Activated CD4-positive, alpha-beta T cell treated with anti-CD3 and anti-CD28 coated beads, Interleukin-2, amount 50 U/mL, for 16 hours (primary cell): ENCODE results near the gene USP51.
"Not testable (repeated sequence)": the region's sequence is repeated elsewhere in the genome, so short reads cannot be mapped to it uniquely, and the experiment has no call there.

Source experiments
- DNase-seq: peaks from one replicate; pipeline ENCODE4 v3.0.0-alpha.2; 2020

Gene USP51

DNA sequence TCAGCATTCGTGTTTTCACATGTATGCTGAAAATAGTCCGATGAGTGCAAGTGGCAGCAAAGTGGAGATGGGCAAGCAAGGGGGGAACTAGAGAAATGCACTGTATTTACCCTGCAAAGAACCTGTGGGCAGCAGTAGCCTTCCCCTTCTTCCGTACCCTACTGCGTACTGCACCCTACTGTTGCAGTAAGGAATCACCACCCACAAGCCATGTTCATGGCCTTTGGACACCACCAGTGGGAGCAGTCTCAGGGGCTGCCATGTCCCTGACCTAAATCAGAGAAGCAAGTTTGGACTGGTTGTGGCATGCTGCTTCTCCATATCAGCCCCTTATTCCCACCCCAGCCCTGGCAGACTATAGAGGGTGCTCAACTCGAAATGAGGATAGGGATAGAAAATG is 25.6 kb downstream of the USP51 start:
- DNase-seq = not testable (repeated sequence)

DNA sequence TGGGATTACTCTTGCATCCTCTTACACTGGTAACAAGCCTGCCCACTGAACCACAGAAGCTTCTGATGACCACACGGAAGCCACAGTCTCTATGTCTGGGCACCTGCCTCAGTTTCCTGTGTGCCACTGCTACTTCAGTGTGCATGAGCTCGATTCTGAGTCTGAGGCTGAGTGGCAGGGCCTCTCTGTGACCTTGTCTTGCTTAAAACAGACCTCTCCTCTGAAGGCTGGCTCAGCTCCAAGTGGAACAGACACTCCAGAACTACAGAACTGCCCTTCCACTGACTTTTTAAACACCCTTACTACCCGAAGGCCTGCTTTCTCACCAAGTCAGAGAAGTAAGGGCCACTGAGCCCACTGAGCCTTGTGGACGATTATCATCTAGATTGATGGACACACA is 29.7 kb downstream of the USP51 start:
- DNase-seq = not testable (repeated sequence)

DNA sequence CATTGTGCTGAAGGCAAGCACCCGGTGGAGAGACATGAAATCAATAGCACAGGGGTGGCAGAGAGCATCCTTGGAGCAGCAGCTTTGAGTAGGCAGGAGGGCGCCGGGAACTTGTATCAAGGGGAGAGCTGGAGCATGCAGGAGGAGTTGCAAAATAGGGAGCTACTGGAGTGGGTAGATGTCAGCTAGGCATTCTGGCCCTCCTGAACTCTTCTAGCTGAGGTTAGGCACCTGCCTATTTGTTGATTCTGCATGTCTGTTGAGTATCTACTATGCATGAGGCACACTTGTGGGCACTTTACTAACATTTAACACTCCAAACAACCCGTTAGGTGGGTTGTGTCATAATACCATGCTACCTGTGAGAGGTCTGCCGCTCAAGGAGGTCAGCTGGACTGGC is 30.2 kb downstream of the USP51 start:
- DNase-seq = not testable (repeated sequence)

DNA sequence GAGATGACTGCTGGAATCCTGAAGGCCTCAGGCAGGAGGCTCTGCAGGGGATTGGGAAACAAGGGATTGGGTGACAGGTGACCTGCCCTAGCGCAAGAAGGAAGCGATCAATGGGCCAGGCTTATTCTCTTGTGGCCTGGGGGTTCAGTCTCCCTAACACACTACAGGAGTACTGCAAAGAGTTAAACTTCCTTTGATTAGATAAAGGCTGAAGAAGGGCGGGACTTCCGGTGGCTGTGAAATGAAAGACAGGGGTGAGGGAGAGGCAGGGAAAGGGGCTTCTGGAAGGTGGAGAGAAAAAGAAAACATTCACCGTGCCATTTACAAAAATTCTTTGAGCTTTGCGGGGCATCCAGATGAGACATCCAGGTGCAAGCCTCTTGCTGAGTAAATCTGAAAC is 33.9 kb downstream of the USP51 start:
- DNase-seq = not testable (repeated sequence)

DNA sequence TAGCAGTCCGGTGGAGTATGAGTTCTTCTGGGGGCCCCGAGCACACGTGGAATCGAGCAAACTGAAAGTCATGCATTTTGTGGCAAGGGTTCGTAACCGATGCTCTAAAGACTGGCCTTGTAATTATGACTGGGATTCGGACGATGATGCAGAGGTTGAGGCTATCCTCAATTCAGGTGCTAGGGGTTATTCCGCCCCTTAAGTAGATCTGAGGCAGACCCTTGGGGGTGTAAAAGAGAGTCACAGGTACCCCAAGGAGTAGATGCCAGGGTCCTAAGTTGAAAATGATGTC is 36.9 kb downstream of the USP51 start:
- DNase-seq = no peak

DNA sequence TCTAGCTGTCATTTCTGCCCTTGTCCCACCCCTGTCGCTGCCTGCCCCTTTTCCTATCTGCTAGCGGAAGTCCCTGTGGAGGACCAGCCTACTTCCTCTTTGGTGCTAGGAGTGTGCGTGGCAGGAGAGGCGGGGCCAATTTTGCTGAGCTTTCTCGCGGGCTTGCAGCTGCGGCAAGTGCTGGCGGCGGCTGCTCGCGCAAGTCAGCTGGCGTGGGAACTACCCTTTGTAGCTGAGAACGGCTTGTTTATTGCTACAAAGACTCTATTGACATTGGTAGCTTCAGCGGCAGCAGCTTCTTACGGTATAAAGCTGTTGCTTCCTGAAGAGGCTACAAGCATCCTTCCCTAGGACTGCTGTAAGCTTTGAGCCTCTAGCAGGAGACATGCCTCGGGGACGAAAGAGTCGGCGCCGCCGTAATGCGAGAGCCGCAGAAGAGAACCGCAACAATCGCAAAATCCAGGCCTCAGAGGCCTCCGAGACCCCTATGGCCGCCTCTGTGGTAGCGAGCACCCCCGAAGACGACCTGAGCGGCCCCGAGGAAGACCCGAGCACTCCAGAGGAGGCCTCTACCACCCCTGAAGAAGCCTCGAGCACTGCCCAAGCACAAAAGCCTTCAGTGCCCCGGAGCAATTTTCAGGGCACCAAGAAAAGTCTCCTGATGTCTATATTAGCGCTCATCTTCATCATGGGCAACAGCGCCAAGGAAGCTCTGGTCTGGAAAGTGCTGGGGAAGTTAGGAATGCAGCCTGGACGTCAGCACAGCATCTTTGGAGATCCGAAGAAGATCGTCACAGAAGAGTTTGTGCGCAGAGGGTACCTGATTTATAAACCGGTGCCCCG is 37.4 kb downstream of the USP51 start, which contains the start of gene MAGEH1:
MAGEH1 (plus strand) TSS at position 138 of the 843 bp plus-strand sequence; CDS start at position 386, 248 bp downstream.
- peak; percentile 82 for DNase-seq

DNA sequence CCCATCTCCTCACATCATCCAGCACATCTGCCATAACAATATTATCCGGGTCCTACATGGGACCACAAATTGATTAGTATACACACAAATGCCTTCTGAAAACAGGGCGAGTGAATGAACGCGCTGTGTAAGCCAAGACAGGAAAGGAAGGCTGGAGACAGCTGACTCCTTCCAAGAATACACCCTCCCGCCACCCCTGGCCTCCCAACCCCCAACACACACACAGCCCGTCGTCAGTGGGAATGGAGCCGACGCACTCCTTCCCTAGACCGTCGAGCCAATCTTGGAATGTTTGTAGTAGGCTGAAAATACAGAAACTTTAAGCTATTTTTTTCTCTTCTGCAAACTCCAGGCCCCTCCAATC is 38.0 kb downstream of the USP51 start:
- peak; percentile 6 for DNase-seq

DNA sequence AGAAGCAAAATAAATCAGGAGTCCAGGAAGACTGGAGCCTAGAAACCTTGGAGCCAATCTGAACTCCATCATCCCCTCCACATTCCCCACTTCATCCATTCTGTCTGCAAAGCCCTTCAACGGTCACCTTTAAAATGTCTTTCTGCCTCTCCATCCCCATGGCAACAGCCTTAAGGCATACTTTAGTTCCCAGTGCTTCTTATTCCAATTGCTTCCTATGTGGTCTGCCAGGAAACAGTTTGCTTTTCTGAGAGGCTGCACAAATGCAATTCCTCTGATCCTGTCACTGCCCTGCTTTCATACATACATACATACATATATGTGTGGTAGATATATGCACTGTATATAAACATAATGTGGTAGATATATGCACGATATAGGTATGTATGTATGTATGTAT is 38.5 kb downstream of the USP51 start:
- DNase-seq = no peak

DNA sequence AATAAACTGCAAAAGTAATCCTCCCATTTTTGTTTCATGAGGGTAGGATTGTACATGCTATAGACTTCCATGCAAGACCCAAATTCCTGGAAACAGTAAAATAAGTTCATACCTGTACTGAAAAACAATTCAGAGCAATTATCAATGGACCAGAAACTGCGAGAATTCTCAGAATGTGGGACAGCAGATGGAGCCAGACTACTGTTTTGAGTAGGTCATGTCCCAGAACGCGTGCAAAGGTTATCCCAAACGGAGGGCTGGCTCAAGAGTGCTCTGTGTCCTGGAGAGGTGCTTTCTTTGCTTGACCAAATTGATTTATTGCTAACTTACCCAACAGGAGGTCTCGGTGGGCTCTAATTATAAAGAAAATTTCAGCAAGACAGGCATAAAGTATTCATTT is 39.4 kb downstream of the USP51 start:
- no peak for DNase-seq

DNA sequence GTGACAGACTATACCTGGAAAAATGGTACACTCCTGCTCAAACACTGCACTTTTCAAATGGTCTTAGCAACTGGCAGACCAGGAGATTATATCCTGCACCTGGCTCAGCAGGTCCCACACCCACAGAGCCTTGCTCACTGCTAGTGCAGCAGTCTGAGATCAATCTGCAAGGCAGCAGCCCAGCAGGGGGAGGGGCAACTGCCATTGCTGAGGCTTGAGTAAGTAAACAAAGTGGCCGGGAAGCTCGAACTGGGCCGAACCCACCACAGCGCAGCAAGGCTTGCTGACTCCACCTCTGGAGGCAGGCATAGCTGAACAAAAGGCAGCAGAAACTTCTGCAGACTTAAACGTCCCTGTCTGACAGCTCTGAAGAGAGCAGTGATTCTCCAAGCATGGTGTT is 46.2 kb downstream of the USP51 start:
- not testable (repeated sequence) for DNase-seq
